ENCODE data around the gene EFCAB9. TPM values are rescaled to one million over a fixed set of nuclear protein-coding genes. Genes with fewer than 3 reads are reported as not detected.

The EFCAB9 gene
- total RNA-seq, 4 donors from 2014 or later, result not detected

DNA sequence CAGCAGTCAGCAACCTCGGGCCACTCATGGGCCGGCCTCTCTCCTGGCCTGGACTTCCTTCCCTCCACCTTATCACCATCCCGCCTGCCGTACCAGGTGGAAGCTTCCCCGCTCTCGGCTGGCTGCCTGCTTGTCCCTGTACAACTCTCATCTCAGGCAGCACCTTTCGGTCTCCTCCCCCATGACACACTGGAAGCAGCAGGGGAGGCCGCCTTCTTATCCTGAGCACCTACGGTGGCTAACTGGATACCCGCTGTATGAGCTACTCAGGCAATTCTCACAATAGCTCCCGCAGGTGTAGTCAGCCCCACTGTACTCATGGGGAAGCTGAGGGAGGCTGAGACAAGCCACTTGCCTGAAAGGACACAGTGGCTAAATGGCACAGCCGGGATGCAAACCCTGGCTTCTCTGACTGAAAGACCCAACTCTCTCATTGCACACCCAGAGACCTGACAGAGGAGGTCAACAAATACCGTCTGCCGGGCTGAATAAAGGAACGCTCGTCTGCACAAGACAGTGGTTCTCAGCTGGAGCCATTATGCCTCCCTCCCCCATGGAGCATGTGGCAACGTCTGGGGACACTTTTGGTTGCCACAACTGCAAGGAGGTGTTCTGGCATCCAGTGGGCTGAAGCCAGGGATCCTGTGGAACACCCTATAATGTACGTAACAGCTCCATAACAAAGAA lies 15.5 kb upstream of the EFCAB9 start:
- Histone ChIP-seq H3K4me3 (peak overlapping the region in 3 of 4 donors; percentile 7 to 22 (median 18)), H3K4me1 (peaks cover 2 to 32% (median 18%) of the 10 kb centered on the region in 4 donors), H3K27ac (peak overlapping the region; percentile 81 to 93 (median 82)), H3K27me3 (no peaks in the 10 kb centered on the region), H3K36me3 (no peaks in the 10 kb centered on the region), H3K9me3 (no peaks in the 10 kb centered on the region)
- TF ChIP-seq, protein P1, sequence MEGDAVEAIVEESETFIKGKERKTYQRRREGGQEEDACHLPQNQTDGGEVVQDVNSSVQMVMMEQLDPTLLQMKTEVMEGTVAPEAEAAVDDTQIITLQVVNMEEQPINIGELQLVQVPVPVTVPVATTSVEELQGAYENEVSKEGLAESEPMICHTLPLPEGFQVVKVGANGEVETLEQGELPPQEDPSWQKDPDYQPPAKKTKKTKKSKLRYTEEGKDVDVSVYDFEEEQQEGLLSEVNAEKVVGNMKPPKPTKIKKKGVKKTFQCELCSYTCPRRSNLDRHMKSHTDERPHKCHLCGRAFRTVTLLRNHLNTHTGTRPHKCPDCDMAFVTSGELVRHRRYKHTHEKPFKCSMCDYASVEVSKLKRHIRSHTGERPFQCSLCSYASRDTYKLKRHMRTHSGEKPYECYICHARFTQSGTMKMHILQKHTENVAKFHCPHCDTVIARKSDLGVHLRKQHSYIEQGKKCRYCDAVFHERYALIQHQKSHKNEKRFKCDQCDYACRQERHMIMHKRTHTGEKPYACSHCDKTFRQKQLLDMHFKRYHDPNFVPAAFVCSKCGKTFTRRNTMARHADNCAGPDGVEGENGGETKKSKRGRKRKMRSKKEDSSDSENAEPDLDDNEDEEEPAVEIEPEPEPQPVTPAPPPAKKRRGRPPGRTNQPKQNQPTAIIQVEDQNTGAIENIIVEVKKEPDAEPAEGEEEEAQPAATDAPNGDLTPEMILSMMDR (IDR thresholded peaks at IDR 0.05), result no peak
- TF ChIP-seq POLR2A (IDR thresholded peaks at IDR 0.05), result no peak
- peak in 1 of 3 donors; percentile 56 for DNase-seq

DNA sequence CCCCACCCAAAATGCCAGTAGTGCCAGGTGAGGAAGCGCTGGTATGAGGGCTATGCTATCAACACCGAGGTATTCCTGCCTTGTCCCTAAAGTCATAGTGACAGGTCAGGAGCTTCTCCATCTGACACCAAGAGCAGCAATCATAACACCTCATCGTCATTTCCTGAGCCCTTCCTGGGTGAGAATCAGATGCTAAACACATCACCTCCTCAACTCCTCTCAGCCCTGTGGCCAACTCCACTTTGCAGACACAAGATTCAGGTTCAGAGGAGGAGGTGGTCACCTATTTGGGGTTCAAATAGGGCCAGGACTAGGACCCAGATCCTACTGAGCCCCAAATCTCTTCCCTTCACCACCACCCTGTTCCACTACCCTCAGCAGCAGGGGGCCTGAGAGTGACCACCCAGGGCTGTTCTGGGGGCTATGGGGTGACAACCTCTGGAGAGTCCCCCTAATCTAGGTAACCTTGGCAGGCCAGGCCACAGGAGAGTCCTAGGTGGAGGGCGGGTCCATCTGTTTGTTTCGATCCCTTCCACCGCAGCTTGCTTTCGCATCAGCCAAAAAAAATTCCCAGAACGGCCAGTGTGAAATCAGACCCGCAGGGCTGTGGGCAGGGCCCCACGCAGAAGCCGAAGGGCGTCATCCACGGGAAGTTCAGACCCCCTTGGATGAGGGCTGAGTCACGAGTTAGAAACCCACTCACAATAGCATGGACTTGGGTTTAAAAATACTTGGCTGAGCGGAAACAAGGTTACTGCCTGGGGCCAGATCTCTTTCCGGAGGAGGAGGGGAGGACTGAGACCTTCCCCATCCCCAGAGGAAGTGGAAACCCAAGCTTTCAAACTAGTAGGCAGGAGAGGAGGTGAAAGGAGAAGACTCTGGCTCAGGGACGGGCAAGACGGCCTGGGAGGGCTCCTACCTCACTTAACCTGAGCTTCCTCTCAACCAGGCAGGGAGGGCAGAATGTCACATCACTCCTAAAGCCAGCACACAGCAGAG lies 14.7 kb upstream of the EFCAB9 start:
- TF ChIP-seq, protein P1 (IDR thresholded peaks at IDR 0.05), result no peak
- TF ChIP-seq POLR2A (IDR thresholded peaks at IDR 0.05), result no peak
- peak overlapping the region; percentile 8 to 43 (median 33) for H3K4me3 ChIP-seq
- H3K4me1 ChIP-seq, result peaks cover 2 to 26% (median 18%) of the 10 kb centered on the region in 4 donors

DNA sequence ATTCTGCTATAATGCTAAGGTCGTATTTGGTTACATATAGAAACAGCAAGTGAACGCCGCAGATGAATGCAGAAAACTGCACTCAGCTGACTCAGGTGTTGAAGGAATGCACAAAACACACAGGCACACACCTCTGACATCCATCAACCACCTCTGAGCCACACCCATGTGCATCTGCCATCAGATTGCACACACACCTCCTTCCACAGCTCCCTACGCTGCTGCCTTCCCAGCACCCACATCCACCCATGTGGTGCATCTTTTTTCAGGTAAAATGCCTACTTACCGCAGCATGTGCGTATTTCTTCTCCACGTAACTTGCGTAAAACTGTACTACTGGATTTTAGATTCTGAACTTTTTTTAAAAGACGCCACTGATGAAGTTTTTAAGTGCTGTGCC lies 13.0 kb upstream of the EFCAB9 start:
- H3K4me1 ChIP-seq, result peaks cover 0 to 21% (median 12%) of the 10 kb centered on the region in 4 donors

More for the DNA sequence above, 14.7 kb upstream of the EFCAB9 start:
- Histone ChIP-seq H3K27ac (peak overlapping the region; percentile 81 to 93 (median 82)), H3K9me3 (no peaks in the 10 kb centered on the region), H3K27me3 (no peaks in the 10 kb centered on the region), H3K36me3 (no peaks in the 10 kb centered on the region)
- DNase-seq, result peak in 2 of 3 donors; percentile 71 to 76

GRCh38 chr5:172182291-172182690 lies 11.7 kb upstream of the EFCAB9 start:
- Histone ChIP-seq H3K36me3 (no peaks in the 10 kb centered on the region), H3K27me3 (no peaks in the 10 kb centered on the region), H3K4me3 (no peak overlapping the region), H3K4me1 (peaks cover 0 to 25% (median 10%) of the 10 kb centered on the region in 4 donors), H3K9me3 (no peaks in the 10 kb centered on the region), H3K27ac (peak overlapping the region in 1 of 4 donors; percentile 6)
- TF ChIP-seq, protein P1 (IDR thresholded peaks at IDR 0.05), result no peak
- TF ChIP-seq POLR2A (IDR thresholded peaks at IDR 0.05), result no peak
- DNase-seq, result no peak

More for the DNA sequence above, 13.0 kb upstream of the EFCAB9 start:
- DNase-seq, result no peak
- Histone ChIP-seq H3K27me3 (no peaks in the 10 kb centered on the region), H3K27ac (peak overlapping the region in 1 of 4 donors; percentile 93), H3K36me3 (no peaks in the 10 kb centered on the region), H3K4me3 (no peak overlapping the region), H3K9me3 (no peaks in the 10 kb centered on the region)
- TF ChIP-seq, protein P1 (IDR thresholded peaks at IDR 0.05), result no peak
- no peak for TF ChIP-seq POLR2A (IDR thresholded peaks at IDR 0.05)

DNA sequence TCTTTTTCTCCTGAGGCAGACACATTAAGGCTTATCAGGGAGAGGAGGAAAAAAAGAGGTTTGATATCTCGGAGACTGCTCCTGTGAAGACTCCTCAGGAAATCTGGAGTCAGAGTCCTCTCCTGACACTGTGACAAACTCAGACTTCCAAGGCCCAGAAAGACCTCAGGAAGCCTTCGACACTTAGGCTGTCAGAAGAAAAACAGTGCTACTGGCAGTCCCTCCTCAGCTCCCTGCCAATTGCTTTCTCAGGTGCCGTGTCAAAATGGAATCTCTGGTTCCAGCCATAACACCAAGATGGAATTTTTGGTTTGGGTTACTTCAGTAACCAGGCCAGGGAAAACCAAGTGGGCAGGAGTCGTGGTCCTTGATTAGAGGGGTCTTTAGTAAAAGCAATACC lies 10.1 kb upstream of the EFCAB9 start:
- H3K4me3 ChIP-seq, result no peak overlapping the region
- peak in 1 of 3 donors; percentile 5 for DNase-seq
- H3K27me3 ChIP-seq, result no peaks in the 10 kb centered on the region
- no peaks in the 10 kb centered on the region for H3K9me3 ChIP-seq
- peak overlapping the region in 3 of 4 donors; percentile 41 to 99 (median 85) for H3K27ac ChIP-seq
- H3K36me3 ChIP-seq, result no peaks in the 10 kb centered on the region
- TF ChIP-seq, protein P1 (IDR thresholded peaks at IDR 0.05), result no peak
- TF ChIP-seq POLR2A (IDR thresholded peaks at IDR 0.05), result no peak
- peaks cover 0 to 26% (median 2%) of the 10 kb centered on the region in 4 donors for H3K4me1 ChIP-seq
